Stimulated activated CD4-positive, alpha-beta T cell treated with anti-CD3 and anti-CD28 coated beads, Interleukin-4, amount 100 ng/mL, for 24 hours (primary cell): Measurements from ENCODE around the gene MTHFD1.
A peak's percentile ranks its signal among the peaks of the same experiment; 100 is the strongest.

Experiments
- DNase-seq: peaks from one replicate; pipeline ENCODE4 v3.0.0-alpha.2; 2020

Gene MTHFD1

DNA sequence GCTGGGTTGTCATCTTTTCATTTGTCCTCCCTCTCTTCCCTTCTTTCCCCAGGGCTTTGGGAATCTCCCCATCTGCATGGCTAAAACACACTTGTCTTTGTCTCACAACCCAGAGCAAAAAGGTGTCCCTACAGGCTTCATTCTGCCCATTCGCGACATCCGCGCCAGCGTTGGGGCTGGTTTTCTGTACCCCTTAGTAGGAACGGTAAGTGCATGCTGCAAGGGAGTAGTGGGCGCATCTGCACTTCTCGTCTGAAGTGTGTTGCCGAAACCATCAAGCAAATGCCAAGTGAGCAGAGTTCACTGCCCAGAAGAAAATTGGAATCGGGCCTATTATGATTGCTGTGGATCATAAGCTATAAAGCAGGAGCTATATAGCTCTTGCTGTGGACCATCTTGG is 66.5 kb downstream of the MTHFD1 start:
- no peak for DNase-seq

DNA sequence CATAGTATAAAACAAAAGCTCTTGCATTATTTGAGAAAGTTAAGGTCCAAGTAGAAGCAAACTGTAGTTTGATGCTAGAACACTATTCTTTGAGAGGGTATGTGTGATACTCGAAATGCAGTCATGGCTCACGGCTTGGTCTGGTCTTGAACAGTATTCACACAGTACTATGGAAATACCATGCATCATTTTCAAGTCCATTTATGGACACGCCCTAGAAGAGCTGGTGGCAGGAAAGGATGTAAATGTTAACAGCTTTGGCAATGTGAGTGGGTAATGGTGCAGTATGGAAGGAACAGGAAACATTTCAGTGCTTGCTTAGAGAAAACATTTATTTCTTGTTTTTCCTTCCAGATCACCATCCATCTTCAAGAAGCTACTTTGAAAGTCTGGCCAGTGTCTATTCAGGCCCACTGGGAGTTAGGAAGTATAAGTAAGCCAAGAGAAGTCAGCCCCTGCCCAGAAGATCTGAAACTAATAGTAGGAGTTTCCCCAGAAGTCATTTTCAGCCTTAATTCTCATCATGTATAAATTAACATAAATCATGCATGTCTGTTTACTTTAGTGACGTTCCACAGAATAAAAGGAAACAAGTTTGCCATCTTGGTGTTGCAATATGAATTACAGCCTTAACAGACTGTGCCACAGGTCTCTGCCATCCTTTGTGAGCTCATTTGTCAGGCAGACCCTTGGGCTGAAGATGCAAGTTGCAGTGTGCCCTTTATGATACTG is 71.4 kb downstream of the MTHFD1 start:
- no peak for DNase-seq

GRCh38 chr14:64461221-64461620 is 73.1 kb downstream of the MTHFD1 start:
- DNase-seq, result no peak

- DNase-seq, result no peak
Observed at GRCh38 chr14:64463195-64463594, 75.0 kb downstream of the MTHFD1 start.

GRCh38 chr14:64463873-64464272 is 75.7 kb downstream of the MTHFD1 start:
- DNase-seq, result no peak

- DNase-seq, result no peak
Observed at GRCh38 chr14:64464651-64465050, 76.5 kb downstream of the MTHFD1 start.

GRCh38 chr14:64465191-64465822 is 77.2 kb downstream of the MTHFD1 start, which contains the start of gene AKAP5:
AKAP5 (plus strand) TSS chr14:64465499; CDS start chr14:64468395, 2,896 bp downstream.
- DNase-seq, result peak; percentile 59

- DNase-seq, result no peak
Observed at GRCh38 chr14:64465831-64466554, 77.8 kb downstream of the MTHFD1 start.

GRCh38 chr14:64467101-64467500 is 78.9 kb downstream of the MTHFD1 start:
- no peak for DNase-seq

DNA sequence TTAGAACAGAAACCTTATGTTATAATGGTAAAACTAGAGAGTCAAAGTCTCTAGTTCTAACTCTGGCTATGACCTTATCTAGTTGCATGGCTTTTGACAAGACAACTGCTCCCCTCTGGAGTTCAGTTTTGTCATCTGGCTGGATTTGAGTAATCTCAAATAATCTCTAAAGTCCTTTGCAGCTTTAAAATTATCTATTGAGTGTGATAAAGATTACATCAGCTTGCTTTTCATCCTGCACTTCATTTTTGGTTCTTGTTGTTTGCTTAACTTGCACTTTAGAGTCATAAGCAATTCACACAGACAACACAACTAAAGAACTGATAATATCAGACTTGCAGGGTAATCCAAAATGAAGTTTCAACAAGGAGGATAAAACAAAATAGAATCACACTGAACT is 79.4 kb downstream of the MTHFD1 start:
- DNase-seq, result no peak

DNA sequence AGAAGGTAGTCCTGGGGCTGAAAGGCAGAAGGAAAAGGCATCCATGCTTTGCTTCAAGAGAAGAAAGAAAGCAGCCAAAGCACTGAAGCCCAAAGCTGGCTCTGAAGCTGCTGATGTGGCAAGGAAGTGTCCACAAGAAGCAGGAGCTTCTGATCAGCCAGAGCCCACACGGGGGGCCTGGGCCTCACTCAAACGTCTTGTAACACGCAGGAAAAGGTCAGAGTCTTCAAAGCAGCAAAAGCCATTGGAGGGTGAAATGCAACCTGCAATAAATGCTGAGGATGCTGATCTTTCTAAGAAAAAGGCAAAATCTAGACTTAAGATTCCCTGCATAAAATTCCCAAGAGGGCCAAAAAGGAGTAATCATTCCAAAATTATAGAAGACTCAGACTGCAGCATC is 80.3 kb downstream of the MTHFD1 start:
- DNase-seq, result no peak

GRCh38 chr14:64474041-64474440 is 85.9 kb downstream of the MTHFD1 start:
- DNase-seq, result no peak

GRCh38 chr14:64474698-64475097 is 86.5 kb downstream of the MTHFD1 start:
- DNase-seq, result no peak

- DNase-seq, result no peak
Observed at GRCh38 chr14:64475585-64476273, 87.6 kb downstream of the MTHFD1 start.

- no peak for DNase-seq
Observed at GRCh38 chr14:64476438-64476837, 88.3 kb downstream of the MTHFD1 start.

GRCh38 chr14:64478634-64479250 is 90.6 kb downstream of the MTHFD1 start:
- no peak for DNase-seq

- DNase-seq, result no peak
Observed at GRCh38 chr14:64488590-64489099, 100.5 kb downstream of the MTHFD1 start.

- no peak for DNase-seq
Observed at GRCh38 chr14:64491637-64492036, 103.5 kb downstream of the MTHFD1 start.

DNA sequence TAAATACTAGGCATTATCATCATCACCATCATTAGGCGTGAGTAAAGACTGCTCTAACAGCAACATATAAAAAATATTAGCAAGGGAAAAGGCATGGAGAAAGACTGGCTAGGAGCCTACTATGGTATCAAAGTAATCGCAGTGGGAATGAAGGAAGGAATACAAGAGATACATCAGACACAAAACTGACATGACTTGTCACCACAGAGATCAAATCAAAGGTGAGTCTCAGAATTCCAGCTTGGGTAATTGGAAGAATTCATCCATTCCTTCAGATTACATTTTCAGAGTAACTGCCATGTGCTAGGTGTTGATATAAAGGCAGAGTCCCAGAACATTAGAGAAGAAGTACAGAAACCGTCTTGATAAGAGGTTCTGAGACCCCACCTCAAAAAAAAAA is 105.3 kb downstream of the MTHFD1 start:
- no peak for DNase-seq

- DNase-seq, result no peak
Observed at GRCh38 chr14:64495252-64495651, 107.1 kb downstream of the MTHFD1 start.

GRCh38 chr14:64496764-64497163 is 108.6 kb downstream of the MTHFD1 start:
- no peak for DNase-seq

DNA sequence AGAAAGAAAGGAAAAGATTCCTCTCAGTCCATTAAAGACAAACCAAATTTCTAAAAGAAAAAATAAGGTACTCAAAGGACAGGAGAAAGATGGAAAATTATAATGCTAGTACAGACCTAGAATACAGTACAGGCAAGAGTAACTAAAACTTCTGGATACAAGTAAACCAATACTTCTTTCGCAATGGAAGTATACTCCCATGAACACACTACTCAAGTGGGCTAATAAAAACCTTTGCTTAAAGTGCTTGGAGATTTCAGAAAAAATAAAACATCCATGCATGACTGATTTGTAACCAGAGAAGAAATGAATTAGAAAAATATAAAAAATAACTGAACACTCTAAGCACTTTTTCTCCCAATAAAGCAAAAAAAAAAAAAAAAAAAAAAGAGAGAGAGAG is 111.9 kb downstream of the MTHFD1 start:
- no peak for DNase-seq
